Caco-2 (cell line): Measurements from ENCODE around the gene VEPH1. TPM values are rescaled to one million over a fixed set of nuclear protein-coding genes. Genes with fewer than 3 reads are reported as not detected.

Source experiments
- BruUV-seq: library from RNA; stranded (reverse); fragments of 400-500 nt; replicated peaks from 2 replicates; lab custom pipeline; 2021; lab: Mats Ljungman, UMichigan
- CTCF ChIA-PET: fragments of 300-600 bp; sonication (Branson Sonifier 250); formaldehyde crosslinking; loops from one replicate; lab custom pipeline; 2022; ENCODE audit warnings: antibody characterized with exemption; lab: Charles Lee
- POLR2A ChIA-PET: fragments of 300-600 bp; sonication (Branson Sonifier 250); formaldehyde crosslinking; loops from one replicate; lab custom pipeline; 2022; ENCODE audit warnings: antibody characterized with exemption; lab: Charles Lee
- DNase-seq, 2 experiments: peaks; one replicate each; pipeline versions ENCODE4 v3.0.0 to v3.0.0-alpha.2; 2020 to 2022
- H3K27me3 ChIP-seq: replicated peaks from 2 replicates; pipeline ENCODE4 v1.6.0; 2011; ENCODE audit warnings: low read length; ENCODE audit not compliant: control insufficient read depth, insufficient read depth
- H3K36me3 ChIP-seq: 2 replicates; pipeline ENCODE4 v1.5.1; 2011; ENCODE audit warnings: low read length; ENCODE audit not compliant: control insufficient read depth, insufficient read depth
- H3K4me1 ChIP-seq: fragments of 250-450 bp; sonication (Bioruptor Pico); 2 replicates; pipeline ENCODE4 v1.5.1; 2020; ENCODE audit warnings: mild to moderate bottlenecking
- H3K4me3 ChIP-seq: 2 replicates; pipeline ENCODE4 v1.5.1; 2011; ENCODE audit warnings: low read depth, mild to moderate bottlenecking, control low read depth, low read length
- H3K9me3 ChIP-seq: fragments of 250-450 bp; sonication (Bioruptor Pico); 2 replicates; pipeline ENCODE4 v1.5.1; 2020; ENCODE audit warnings: mild to moderate bottlenecking, moderate library complexity
- H3K27ac Mint-ChIP-seq: one replicate; pipeline ENCODE4 v1.8.0; 2022; ENCODE audit warnings: mixed read lengths; ENCODE audit not compliant: unreplicated experiment
- H3K27me3 Mint-ChIP-seq: one replicate; pipeline ENCODE4 v1.8.0; 2022; ENCODE audit warnings: mixed read lengths; ENCODE audit not compliant: insufficient read depth, unreplicated experiment
- H3K36me3 Mint-ChIP-seq: one replicate; pipeline ENCODE4 v1.8.0; 2022; ENCODE audit warnings: mild to moderate bottlenecking, mixed read lengths; ENCODE audit not compliant: insufficient read depth, unreplicated experiment
- H3K4me1 Mint-ChIP-seq: one replicate; pipeline ENCODE4 v1.8.0; 2022; ENCODE audit warnings: low read depth, mixed read lengths; ENCODE audit not compliant: unreplicated experiment
- H3K4me3 Mint-ChIP-seq: one replicate; pipeline ENCODE4 v1.8.0; 2022; ENCODE audit warnings: mild to moderate bottlenecking, moderate library complexity, mixed read lengths; ENCODE audit not compliant: unreplicated experiment
- H3K9me3 Mint-ChIP-seq: one replicate; pipeline ENCODE4 v1.8.0; 2022; ENCODE audit warnings: mixed read lengths; ENCODE audit not compliant: unreplicated experiment
- intact Hi-C: fragments of 100-400 bp; cut with micrococcal nuclease; formaldehyde crosslinking; loops from one replicate; pipeline ENCODE4 v1.10.0; 2022; ENCODE audit not compliant: unreplicated experiment
- total RNA-seq: library from RNA; stranded (reverse); gene quantifications from 2 replicates; pipeline ENCODE4 v1.2.3, GENCODE V29; 2022
- TF ChIP-seq, protein P1 (sequence below), 2 experiments: fragments of 200-600 bp in 1 of 2; IDR thresholded peaks; 1 replicate in 1 of 2; 2 replicates in 1 of 2; pipeline versions ENCODE4 v1.5.1 to v1.8.0; 2011 to 2022; ENCODE audit warnings: antibody characterized with exemption in 1 of 2, control low read depth in 1 of 2, inconsistent platforms in 1 of 2, low read depth in 1 of 2, low read length in 1 of 2, mild to moderate bottlenecking in 1 of 2, moderate library complexity in 1 of 2; ENCODE audit not compliant: insufficient read depth in 1 of 2, severe bottlenecking in 1 of 2, unreplicated experiment in 1 of 2

Gene VEPH1
- total RNA-seq, 1 experiment from 2014 or later: 12.0 TPM

- Mint-ChIP-seq H3K36me3 (peaks cover 4% of the 10 kb centered on the region), H3K9me3 (no peaks in the 10 kb centered on the region), H3K4me1 (peaks cover 6% of the 10 kb centered on the region), H3K27me3 (no peaks in the 10 kb centered on the region), H3K4me3 (no peak overlapping the region), H3K27ac (no peak overlapping the region)
- ChIA-PET POLR2A (no interaction called here), CTCF (no interaction called here)
- no peaks in the 10 kb centered on the region for H3K36me3 ChIP-seq
- H3K27me3 ChIP-seq: no peaks in the 10 kb centered on the region
- H3K4me1 ChIP-seq: peaks cover 5% of the 10 kb centered on the region; the same call in 1 of the 2 replicates
- no peaks in the 10 kb centered on the region for H3K9me3 ChIP-seq
- intact Hi-C loops: no loop called here
- DNase-seq: no peak
- BruUV-seq: no TSS peak
- no peak overlapping the region for H3K4me3 ChIP-seq
- TF ChIP-seq, protein P1, sequence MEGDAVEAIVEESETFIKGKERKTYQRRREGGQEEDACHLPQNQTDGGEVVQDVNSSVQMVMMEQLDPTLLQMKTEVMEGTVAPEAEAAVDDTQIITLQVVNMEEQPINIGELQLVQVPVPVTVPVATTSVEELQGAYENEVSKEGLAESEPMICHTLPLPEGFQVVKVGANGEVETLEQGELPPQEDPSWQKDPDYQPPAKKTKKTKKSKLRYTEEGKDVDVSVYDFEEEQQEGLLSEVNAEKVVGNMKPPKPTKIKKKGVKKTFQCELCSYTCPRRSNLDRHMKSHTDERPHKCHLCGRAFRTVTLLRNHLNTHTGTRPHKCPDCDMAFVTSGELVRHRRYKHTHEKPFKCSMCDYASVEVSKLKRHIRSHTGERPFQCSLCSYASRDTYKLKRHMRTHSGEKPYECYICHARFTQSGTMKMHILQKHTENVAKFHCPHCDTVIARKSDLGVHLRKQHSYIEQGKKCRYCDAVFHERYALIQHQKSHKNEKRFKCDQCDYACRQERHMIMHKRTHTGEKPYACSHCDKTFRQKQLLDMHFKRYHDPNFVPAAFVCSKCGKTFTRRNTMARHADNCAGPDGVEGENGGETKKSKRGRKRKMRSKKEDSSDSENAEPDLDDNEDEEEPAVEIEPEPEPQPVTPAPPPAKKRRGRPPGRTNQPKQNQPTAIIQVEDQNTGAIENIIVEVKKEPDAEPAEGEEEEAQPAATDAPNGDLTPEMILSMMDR (IDR thresholded peaks at IDR 0.05; ENCODE audit: insufficient read depth in 1 of 2, low read depth in 1 of 2, low read length in 1 of 2, severe bottlenecking in 1 of 2, unreplicated experiment in 1 of 2): no peak
These were observed 12.1 kb downstream of the VEPH1 start for GRCh38 chr3:157491136-157491535.

GRCh38 chr3:157488144-157488543 lies 15.1 kb downstream of the VEPH1 start:
- Histone ChIP-seq H3K4me1 (peaks cover 5% of the 10 kb centered on the region; the same call in 1 of the 2 replicates), H3K9me3 (no peaks in the 10 kb centered on the region), H3K36me3 (no peaks in the 10 kb centered on the region), H3K4me3 (no peak overlapping the region), H3K27me3 (no peaks in the 10 kb centered on the region)
- ChIA-PET CTCF (no interaction called here), POLR2A (interaction anchor here (0.7 kb wide), 1 partner anchor 340 kb away, joined by 8 read pairs; no protein-coding TSS in a partner anchor)
- Mint-ChIP-seq H3K27me3 (no peaks in the 10 kb centered on the region), H3K4me3 (no peak overlapping the region), H3K4me1 (no peaks in the 10 kb centered on the region), H3K36me3 (no peaks in the 10 kb centered on the region), H3K27ac (no peak overlapping the region), H3K9me3 (no peaks in the 10 kb centered on the region)
- intact Hi-C loops: no loop called here
- no TSS peak for BruUV-seq
- TF ChIP-seq, protein P1 (IDR thresholded peaks at IDR 0.05; ENCODE audit: insufficient read depth in 1 of 2, low read depth in 1 of 2, low read length in 1 of 2, severe bottlenecking in 1 of 2, unreplicated experiment in 1 of 2): no peak
- no peak for DNase-seq

GRCh38 chr3:157487339-157487738 lies 15.9 kb downstream of the VEPH1 start:
- Mint-ChIP-seq H3K36me3 (no peaks in the 10 kb centered on the region), H3K27me3 (no peaks in the 10 kb centered on the region), H3K4me3 (no peak overlapping the region), H3K9me3 (no peaks in the 10 kb centered on the region), H3K27ac (no peak overlapping the region), H3K4me1 (no peaks in the 10 kb centered on the region)
- intact Hi-C loops: no loop called here
- BruUV-seq: no TSS peak
- no peaks in the 10 kb centered on the region for H3K27me3 ChIP-seq
- DNase-seq: no peak
- no peak overlapping the region for H3K4me3 ChIP-seq
- H3K4me1 ChIP-seq: peaks cover 5% of the 10 kb centered on the region; the same call in 1 of the 2 replicates
- ChIA-PET CTCF (no interaction called here), POLR2A (no interaction called here)
- TF ChIP-seq, protein P1 (IDR thresholded peaks at IDR 0.05; ENCODE audit: insufficient read depth in 1 of 2, low read depth in 1 of 2, low read length in 1 of 2, severe bottlenecking in 1 of 2, unreplicated experiment in 1 of 2): no peak
- H3K9me3 ChIP-seq: no peaks in the 10 kb centered on the region; the same call in 1 of the 2 replicates
- no peaks in the 10 kb centered on the region for H3K36me3 ChIP-seq
